H7 (cell line): ENCODE measurements around the gene INTS2. TPM values are rescaled to one million over a fixed set of nuclear protein-coding genes. Genes with fewer than 3 reads are reported as not detected.
"Not testable (repeated sequence)": the region's sequence is repeated elsewhere in the genome, so short reads cannot be mapped to it uniquely, and the experiment has no call there.

Source experiments
- DNase-seq: peaks from one replicate; pipeline ENCODE4 v3.0.0; 2012
- H3K27me3 ChIP-seq: 2 replicates; pipeline ENCODE4 v1.6.0; 2011; ENCODE audit warnings: mild to moderate bottlenecking, low read length; ENCODE audit not compliant: control insufficient read depth, insufficient read depth
- H3K36me3 ChIP-seq: replicated peaks from 2 replicates; pipeline ENCODE4 v1.5.1; 2011; ENCODE audit warnings: low read length; ENCODE audit not compliant: control insufficient read depth, insufficient read depth
- H3K4me3 ChIP-seq: 2 replicates; pipeline ENCODE4 v1.5.1; 2011; ENCODE audit warnings: low read depth, mild to moderate bottlenecking, control low read depth, low read length, moderate library complexity; ENCODE audit not compliant: insufficient read depth
- total RNA-seq: library from RNA; depleted of rRNA; stranded (reverse); fragments of >200 nt; shearing (Covaris generic); gene quantifications from 2 replicates; pipeline ENCODE4 v1.2.3, GENCODE V29; 2014

INTS2 gene
- total RNA-seq, 1 experiment from 2014 or later: 17.2 TPM

DNA sequence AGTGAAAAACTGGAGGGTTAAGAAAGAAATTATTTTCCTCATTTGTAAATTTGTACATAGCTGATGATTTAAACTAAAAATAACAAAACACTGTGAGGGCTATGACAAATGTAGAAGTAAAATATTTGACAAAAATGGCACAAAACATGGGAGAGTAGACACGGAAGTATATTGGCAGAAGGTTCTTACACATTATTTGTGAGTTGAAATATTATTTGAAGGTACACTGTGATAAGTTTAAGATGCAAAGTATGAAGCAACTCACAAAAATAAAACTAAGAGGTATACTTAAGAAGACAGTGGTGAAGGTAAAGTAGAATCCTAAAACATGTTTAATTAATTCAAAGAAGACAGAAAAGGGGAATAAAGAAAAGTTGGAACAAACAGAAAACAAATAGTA, 99.1 kb downstream of the INTS2 start:
- no peak overlapping the region for H3K4me3 ChIP-seq
- no peaks in the 10 kb centered on the region for H3K27me3 ChIP-seq
- DNase-seq: no peak
- no peaks in the 10 kb centered on the region; the same call in 1 of the 2 replicates for H3K36me3 ChIP-seq

- no peak for DNase-seq
- Histone ChIP-seq H3K4me3 (no peak overlapping the region), H3K27me3 (no peaks in the 10 kb centered on the region)
Measured at GRCh38 chr17:61827649-61828395, 100.0 kb downstream of the INTS2 start.

GRCh38 chr17:61826866-61827265, 100.9 kb downstream of the INTS2 start:
- not testable (repeated sequence) for H3K4me3 ChIP-seq, DNase-seq, H3K27me3 ChIP-seq, H3K36me3 ChIP-seq

More at GRCh38 chr17:61827649-61828395, 100.0 kb downstream of the INTS2 start:
- no peaks in the 10 kb centered on the region; the same call in 1 of the 2 replicates for H3K36me3 ChIP-seq

DNA sequence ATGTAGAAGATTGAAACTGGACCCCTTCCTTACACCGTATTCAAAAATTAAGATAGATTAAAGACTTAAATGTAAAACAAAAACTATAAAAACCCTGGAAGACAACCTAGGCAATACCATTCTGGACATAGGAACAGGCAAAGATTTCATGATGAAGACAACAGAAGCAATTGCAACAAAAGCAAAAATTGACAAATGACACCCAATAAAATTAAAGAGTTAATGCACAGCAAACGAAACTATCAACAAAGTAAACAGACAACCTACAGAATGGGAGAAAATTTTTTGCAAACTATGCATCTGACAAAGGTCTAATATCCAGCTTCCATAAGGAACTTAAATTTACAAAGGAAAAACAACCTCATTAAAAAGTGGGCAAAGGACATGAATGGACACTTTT, 101.6 kb downstream of the INTS2 start:
- H3K4me3 ChIP-seq, H3K27me3 ChIP-seq, DNase-seq, H3K36me3 ChIP-seq: not testable (repeated sequence)

- Histone ChIP-seq H3K27me3 (no peaks in the 10 kb centered on the region), H3K4me3 (no peak overlapping the region), H3K36me3 (no peaks in the 10 kb centered on the region; the same call in 1 of the 2 replicates)
- no peak for DNase-seq
Measured at GRCh38 chr17:61825448-61826137, 102.2 kb downstream of the INTS2 start.

GRCh38 chr17:61822326-61823285, 105.2 kb downstream of the INTS2 start:
- Histone ChIP-seq H3K4me3 (no peak overlapping the region), H3K36me3 (no peaks in the 10 kb centered on the region), H3K27me3 (no peaks in the 10 kb centered on the region)
- DNase-seq: no peak

- DNase-seq: no peak
- no peaks in the 10 kb centered on the region for H3K27me3 ChIP-seq
- H3K36me3 ChIP-seq: no peaks in the 10 kb centered on the region
- H3K4me3 ChIP-seq: no peak overlapping the region
Measured at GRCh38 chr17:61821655-61822054, 106.1 kb downstream of the INTS2 start.

DNA sequence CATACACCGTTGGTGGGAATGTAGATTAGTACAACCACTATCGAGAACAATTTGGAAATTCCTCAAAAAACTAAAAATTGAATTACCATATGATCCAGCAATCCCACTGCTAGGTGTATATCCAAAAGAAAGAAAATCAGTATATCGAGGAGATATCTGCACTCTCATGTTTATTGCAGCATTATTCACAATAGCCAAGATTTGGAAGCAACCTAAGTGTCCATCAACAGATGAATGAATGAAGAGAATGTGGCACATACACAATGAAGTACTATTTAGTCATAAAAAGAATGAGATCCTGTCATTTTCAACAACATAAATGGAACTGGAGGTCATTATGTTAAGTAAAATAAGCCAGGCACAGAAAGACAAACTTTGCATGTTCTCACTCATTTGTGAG, 108.5 kb downstream of the INTS2 start:
- H3K36me3 ChIP-seq, DNase-seq, H3K4me3 ChIP-seq, H3K27me3 ChIP-seq: not testable (repeated sequence)

DNA sequence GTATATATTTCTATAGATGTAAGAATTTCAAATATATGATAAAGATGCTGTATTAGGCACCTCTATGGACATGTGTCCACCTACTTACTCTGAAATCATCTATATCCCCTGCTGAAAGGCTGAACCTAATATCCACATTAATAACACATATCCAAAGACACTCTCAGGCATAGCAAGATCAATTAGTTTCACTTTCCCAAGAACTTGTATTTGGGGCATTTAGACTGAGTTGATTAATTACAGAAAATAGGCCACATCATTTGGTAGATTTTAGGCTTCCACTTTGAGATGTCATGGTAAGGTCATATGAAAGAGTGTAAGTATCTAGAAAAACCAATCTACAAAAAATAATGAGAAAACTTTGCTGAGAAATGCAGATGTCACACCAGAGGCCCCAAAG, 109.6 kb downstream of the INTS2 start:
- Histone ChIP-seq H3K27me3 (no peaks in the 10 kb centered on the region), H3K4me3 (no peak overlapping the region), H3K36me3 (no peaks in the 10 kb centered on the region)
- DNase-seq: no peak

DNA sequence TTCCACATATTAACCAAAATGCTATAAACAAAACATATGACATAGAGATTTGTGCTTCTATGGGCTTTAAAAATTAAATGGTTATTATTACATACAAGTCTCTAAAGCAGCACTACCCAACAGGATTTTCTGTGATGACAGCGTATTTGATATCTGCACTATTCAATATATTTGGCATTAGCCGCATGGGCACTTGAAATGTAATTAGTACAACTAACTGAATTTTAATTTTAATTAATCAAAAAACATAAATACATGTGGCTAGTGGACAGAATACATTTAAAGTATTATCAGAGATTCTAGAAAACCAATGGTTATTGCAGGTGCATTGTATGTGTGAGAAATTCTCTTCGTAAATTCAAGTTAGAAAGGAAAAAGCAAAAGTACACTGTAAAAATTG, 110.3 kb downstream of the INTS2 start:
- Histone ChIP-seq H3K36me3 (no peaks in the 10 kb centered on the region), H3K4me3 (no peak overlapping the region), H3K27me3 (no peaks in the 10 kb centered on the region)
- DNase-seq: no peak

DNA sequence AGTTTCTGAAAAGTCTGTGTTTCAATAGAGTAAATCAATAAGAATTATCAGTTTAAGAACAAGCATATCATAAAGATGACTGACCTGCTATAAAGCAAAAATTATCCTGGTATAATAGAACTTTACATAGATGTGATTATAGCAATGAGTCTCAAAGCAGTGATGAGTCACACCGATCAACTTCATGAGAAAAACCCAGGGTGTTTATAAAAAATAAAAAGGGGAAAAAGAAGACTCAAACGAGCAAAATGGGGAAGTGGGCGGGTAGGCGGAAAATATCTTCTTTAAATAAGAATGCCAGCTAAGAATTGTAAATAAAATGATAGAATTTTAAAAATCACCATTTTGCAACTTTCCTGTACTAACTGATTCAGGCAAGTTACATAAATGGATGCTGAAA, 111.2 kb downstream of the INTS2 start:
- no peak for DNase-seq

DNA sequence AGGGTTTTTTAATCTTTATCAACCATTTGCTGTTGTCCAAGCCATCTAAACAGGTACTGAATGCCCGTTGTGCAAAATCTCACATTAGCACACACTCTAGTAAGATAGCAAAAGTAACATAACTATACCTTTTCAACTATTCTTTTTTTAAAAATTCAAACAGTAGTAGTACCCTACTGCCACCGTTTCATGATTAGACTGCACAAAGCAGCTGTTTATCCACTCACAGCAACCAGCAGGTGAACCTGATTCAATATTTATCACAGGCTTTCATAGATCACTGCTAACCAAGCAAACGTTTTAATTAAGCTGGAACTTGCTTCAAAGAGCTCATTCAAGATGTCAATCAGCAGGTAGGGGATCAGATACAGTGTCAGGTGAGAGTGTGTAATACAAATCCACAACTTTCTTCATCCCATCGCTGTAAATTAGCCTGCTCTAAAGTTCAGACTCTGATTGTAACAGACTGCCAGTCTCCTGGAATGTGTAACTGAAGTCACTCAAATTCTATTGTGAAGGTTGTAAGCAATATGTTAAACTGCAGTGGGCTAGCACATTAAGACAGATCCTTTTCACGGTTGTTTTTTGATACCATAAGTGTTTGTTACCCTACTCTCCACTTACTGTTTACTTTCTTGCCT, 111.8 kb downstream of the INTS2 start:
- Histone ChIP-seq H3K4me3 (no peak overlapping the region), H3K36me3 (no peaks in the 10 kb centered on the region; the same call in 1 of the 2 replicates), H3K27me3 (no peaks in the 10 kb centered on the region)
- DNase-seq: no peak

More for the DNA sequence above, 111.2 kb downstream of the INTS2 start:
- Histone ChIP-seq H3K4me3 (no peak overlapping the region), H3K27me3 (no peaks in the 10 kb centered on the region), H3K36me3 (no peaks in the 10 kb centered on the region)
